Trophoblast cell (in vitro differentiated cells and primary cell): ENCODE results near the gene C3orf38.

Experiments used
- DNase-seq, 2 donors: peaks; one replicate each; pipeline ENCODE4 v3.0.0-alpha.2; 2016
- H2AFZ ChIP-seq: 2 replicates; pipeline ENCODE4 v1.6.1; 2013; ENCODE audit warnings: low read length, moderate library complexity, mild to moderate bottlenecking; ENCODE audit not compliant: insufficient read depth, poor library complexity
- H2AK5ac ChIP-seq: 2 replicates; pipeline ENCODE4 v1.6.1; 2013; ENCODE audit warnings: mild to moderate bottlenecking, low read length
- H2BK120ac ChIP-seq: 2 replicates; pipeline ENCODE4 v1.6.1; 2013; ENCODE audit warnings: low read length, mild to moderate bottlenecking, moderate library complexity; ENCODE audit not compliant: insufficient read depth, poor library complexity
- H2BK12ac ChIP-seq: 2 replicates; pipeline ENCODE4 v1.6.1; 2013; ENCODE audit warnings: mild to moderate bottlenecking, low read length, moderate library complexity
- H2BK5ac ChIP-seq: 2 replicates; pipeline ENCODE4 v1.6.1; 2013; ENCODE audit warnings: low read length, low read depth, moderate library complexity, mild to moderate bottlenecking; ENCODE audit not compliant: poor library complexity
- H3K14ac ChIP-seq: 2 replicates; pipeline ENCODE4 v1.6.1; 2013; ENCODE audit warnings: mild to moderate bottlenecking, low read length
- H3K18ac ChIP-seq: 2 replicates; pipeline ENCODE4 v1.6.1; 2013; ENCODE audit warnings: mild to moderate bottlenecking, low read length
- H3K23ac ChIP-seq: 2 replicates; pipeline ENCODE4 v1.6.1; 2013; ENCODE audit warnings: low read length
- H3K27ac ChIP-seq: 2 replicates; pipeline ENCODE4 v1.5.1; 2013; ENCODE audit warnings: low read depth, mild to moderate bottlenecking, inconsistent platforms, low read length, moderate library complexity
- H3K27me3 ChIP-seq: 2 replicates; pipeline ENCODE4 v1.6.1; 2013; ENCODE audit warnings: inconsistent platforms, mild to moderate bottlenecking, low read length, moderate library complexity; ENCODE audit not compliant: insufficient read depth
- H3K36me3 ChIP-seq, 2 experiments: 1 replicate in 1 of 2; 2 replicates in 1 of 2; pipeline ENCODE4 v1.6.1; 2013; ENCODE audit warnings: low read length in 2 of 2, mild to moderate bottlenecking in 2 of 2, moderate library complexity in 1 of 2; ENCODE audit not compliant: insufficient read depth in 2 of 2, control insufficient read depth in 1 of 2
- H3K4ac ChIP-seq: 2 replicates; pipeline ENCODE4 v1.6.1; 2013; ENCODE audit warnings: low read depth, mild to moderate bottlenecking, low read length, moderate library complexity
- H3K4me1 ChIP-seq, 2 experiments: 1 replicate in 1 of 2; 2 replicates in 1 of 2; pipeline ENCODE4 v1.6.1; 2013; ENCODE audit warnings: low read length in 2 of 2, mild to moderate bottlenecking in 2 of 2, moderate library complexity in 1 of 2; ENCODE audit not compliant: insufficient read depth in 2 of 2, control insufficient read depth in 1 of 2
- H3K4me2 ChIP-seq: 2 replicates; pipeline ENCODE4 v1.6.1; 2013; ENCODE audit warnings: inconsistent platforms, mild to moderate bottlenecking, low read length, moderate library complexity
- H3K4me3 ChIP-seq: 2 replicates; pipeline ENCODE4 v1.5.1; 2013; ENCODE audit warnings: mild to moderate bottlenecking, low read depth, low read length, inconsistent platforms
- H3K79me1 ChIP-seq: one replicate; pipeline ENCODE4 v1.6.1; 2013; ENCODE audit warnings: low read length
- H3K79me2 ChIP-seq: 2 replicates; pipeline ENCODE4 v1.6.1; 2013; ENCODE audit warnings: low read length, mild to moderate bottlenecking; ENCODE audit not compliant: control insufficient read depth, insufficient read depth, poor library complexity
- H3K9ac ChIP-seq: 2 replicates; pipeline ENCODE4 v1.6.1; 2013; ENCODE audit warnings: mild to moderate bottlenecking, low read length
- H3K9me3 ChIP-seq: 2 replicates; pipeline ENCODE4 v1.6.1; 2013; ENCODE audit warnings: low read depth, mild to moderate bottlenecking, control low read depth, inconsistent platforms, low read length; ENCODE audit not compliant: insufficient read depth
- H4K12ac ChIP-seq: 2 replicates; pipeline ENCODE4 v1.6.1; 2013; ENCODE audit warnings: low read depth, mild to moderate bottlenecking, low read length, moderate library complexity
- H4K8ac ChIP-seq: 2 replicates; pipeline ENCODE4 v1.6.1; 2013; ENCODE audit warnings: low read depth, mild to moderate bottlenecking, low read length, moderate library complexity
- H4K91ac ChIP-seq: one replicate; pipeline ENCODE4 v1.6.1; 2013; ENCODE audit warnings: low read depth, mild to moderate bottlenecking, low read length, moderate library complexity
- WGBS: extraction: QIAGEN DNeasy Blood & Tissue Kit; methylation state at CpG from one replicate; pipeline ENCODE4 v1.1.7; 2013; ENCODE audit warnings: missing lambda C conversion rate; ENCODE audit not compliant: insufficient read length, insufficient coverage; ENCODE audit errors: extremely low coverage; 5-methylcytosine and 5-hydroxymethylcytosine counted together

The C3orf38 gene

DNA sequence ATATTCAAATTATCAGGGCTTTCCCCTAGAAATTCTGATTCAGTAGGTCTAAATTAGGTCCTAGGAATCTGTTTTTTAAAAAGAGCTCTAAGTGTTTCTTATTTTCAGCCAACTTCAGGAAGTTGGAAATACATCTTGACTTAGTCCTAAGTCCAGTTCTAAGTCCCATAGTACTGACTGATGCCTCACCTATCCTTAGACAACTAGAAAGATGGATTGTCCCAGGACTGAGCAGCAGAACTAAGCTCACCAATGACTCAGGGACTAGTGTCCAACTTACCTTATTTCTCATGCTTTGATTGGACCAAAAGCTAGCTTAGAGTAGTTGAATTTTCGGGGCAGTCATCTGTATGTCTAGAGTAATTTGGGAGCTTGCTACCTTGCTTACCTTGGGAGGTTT, 26.2 kb upstream of the C3orf38 start:
- Histone ChIP-seq H2BK120ac (no peak overlapping the region), H3K23ac (no peak overlapping the region), H4K12ac (no peak overlapping the region), H3K27me3 (no peaks in the 10 kb centered on the region), H4K8ac (no peak overlapping the region), H2AK5ac (no peak overlapping the region), H2BK5ac (no peak overlapping the region), H3K4ac (no peak overlapping the region), H3K4me2 (no peak overlapping the region), H3K4me1 (peaks cover 0 to 2% of the 10 kb centered on the region in 2 experiments), H3K36me3 (no peaks in the 10 kb centered on the region), H3K79me2 (no peaks in the 10 kb centered on the region), H3K4me3 (no peak overlapping the region), H2AFZ (no peak overlapping the region), H3K79me1 (no peaks in the 10 kb centered on the region), H4K91ac (no peak overlapping the region), H3K9ac (no peak overlapping the region), H2BK12ac (no peak overlapping the region), H3K14ac (no peak overlapping the region), H3K27ac (no peak overlapping the region), H3K18ac (no peak overlapping the region), H3K9me3 (no peaks in the 10 kb centered on the region)
- no CpG with 5 or more reads among the region's 1 CpG for WGBS
- DNase-seq, result no peak

DNA sequence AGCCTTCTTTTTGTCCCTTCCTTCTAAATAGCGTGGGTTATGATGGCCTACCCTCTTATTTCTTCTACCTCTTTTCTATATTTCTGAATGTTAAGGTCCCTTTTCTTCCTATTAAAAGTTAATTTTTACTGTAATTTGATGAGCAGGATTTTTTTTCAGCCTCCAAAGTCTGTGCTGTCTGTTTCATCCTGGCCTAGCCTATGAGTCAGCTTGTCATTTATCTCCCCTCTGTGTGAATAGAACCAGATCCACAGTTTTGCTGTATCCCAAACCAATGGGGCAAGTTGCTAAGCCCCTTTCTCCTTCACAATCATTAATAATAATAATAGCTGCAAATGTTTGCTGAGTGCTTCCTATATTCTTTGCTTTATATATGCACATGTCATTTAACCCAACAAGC, 18.1 kb upstream of the C3orf38 start:
- H3K79me1 ChIP-seq, result no peaks in the 10 kb centered on the region
- no peaks in the 10 kb centered on the region for H3K36me3 ChIP-seq
- no peak for DNase-seq
- no peak overlapping the region for H3K23ac ChIP-seq
- no peak overlapping the region for H3K4ac ChIP-seq
- no peak overlapping the region for H3K4me3 ChIP-seq
- H2BK12ac ChIP-seq, result no peak overlapping the region
- H2BK120ac ChIP-seq, result no peak overlapping the region
- H2AK5ac ChIP-seq, result no peak overlapping the region
- no peak overlapping the region for H2BK5ac ChIP-seq
- H3K14ac ChIP-seq, result no peak overlapping the region
- H3K27ac ChIP-seq, result peak overlapping the region; percentile 11
- H3K4me2 ChIP-seq, result no peak overlapping the region
- no peak overlapping the region for H3K18ac ChIP-seq
- peaks cover 0 to 4% of the 10 kb centered on the region in 2 experiments for H3K4me1 ChIP-seq
- no peak overlapping the region for H2AFZ ChIP-seq
- WGBS, result no CpG with 5 or more reads among the region's 1 CpG
- H4K91ac ChIP-seq, result no peak overlapping the region
- H3K79me2 ChIP-seq, result no peaks in the 10 kb centered on the region
- H3K9ac ChIP-seq, result no peak overlapping the region
- no peak overlapping the region for H4K12ac ChIP-seq
- no peaks in the 10 kb centered on the region for H3K27me3 ChIP-seq
- no peak overlapping the region for H4K8ac ChIP-seq
- H3K9me3 ChIP-seq, result no peaks in the 10 kb centered on the region

DNA sequence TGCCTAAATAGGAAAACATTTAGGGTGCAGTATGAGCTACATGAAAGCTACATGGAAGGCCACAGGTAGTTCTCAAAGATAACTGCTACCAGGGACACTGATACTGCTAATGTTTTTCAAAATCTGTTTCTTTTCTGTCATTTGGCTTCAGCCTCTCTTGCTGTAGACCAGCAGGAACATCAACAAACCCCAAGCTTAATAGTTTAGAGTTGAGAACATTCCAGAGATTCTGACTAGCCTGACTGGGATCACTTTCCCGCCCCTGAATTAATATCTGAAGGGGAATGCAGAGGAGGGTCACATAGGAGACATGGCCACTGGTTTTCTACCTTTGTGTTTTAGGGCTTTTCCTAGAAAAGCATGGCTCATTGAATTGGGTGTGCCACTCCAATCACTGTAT, 16.9 kb upstream of the C3orf38 start:
- Histone ChIP-seq H3K9me3 (no peaks in the 10 kb centered on the region), H3K4ac (no peak overlapping the region), H4K8ac (no peak overlapping the region), H3K27me3 (no peaks in the 10 kb centered on the region), H2BK120ac (no peak overlapping the region), H3K9ac (no peak overlapping the region), H2AFZ (no peak overlapping the region), H3K23ac (no peak overlapping the region), H3K79me1 (no peaks in the 10 kb centered on the region), H3K14ac (no peak overlapping the region), H3K4me1 (peaks cover 0 to 2% of the 10 kb centered on the region in 2 experiments), H2BK5ac (peak overlapping the region; percentile 21), H3K27ac (no peak overlapping the region), H2BK12ac (no peak overlapping the region), H3K4me3 (no peak overlapping the region), H3K36me3 (no peaks in the 10 kb centered on the region), H3K4me2 (no peak overlapping the region), H4K91ac (no peak overlapping the region), H3K18ac (no peak overlapping the region), H4K12ac (no peak overlapping the region), H3K79me2 (no peaks in the 10 kb centered on the region), H2AK5ac (no peak overlapping the region)
- WGBS, result no CpG with 5 or more reads among the region's 1 CpG
- DNase-seq, result peak in 1 of 2 donors; percentile 13

DNA sequence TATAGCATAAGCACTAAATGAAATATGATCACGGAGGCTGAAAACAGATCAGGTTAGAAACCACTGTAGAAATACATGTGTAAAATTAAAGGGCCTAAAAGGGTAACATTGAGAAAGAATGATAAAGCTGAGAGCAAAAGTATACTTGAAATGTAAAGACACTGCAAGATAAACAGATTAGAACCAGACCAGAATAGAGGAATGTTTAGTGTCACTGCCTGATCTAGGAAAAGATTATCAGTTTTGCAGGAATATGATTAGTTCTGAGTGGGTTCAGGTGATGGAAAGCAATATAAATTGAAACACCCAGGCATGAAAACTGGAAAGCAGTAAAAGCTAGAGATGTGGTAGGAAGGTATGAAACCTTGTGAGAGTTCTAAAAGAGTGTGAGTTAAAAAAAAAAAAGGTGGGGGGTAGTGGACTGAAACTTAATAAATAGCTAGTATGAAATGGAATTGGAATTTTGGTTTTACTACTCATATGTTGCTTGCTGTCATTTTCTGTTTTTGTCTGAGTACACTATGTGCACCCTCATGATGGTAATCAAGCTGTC, 16.0 kb upstream of the C3orf38 start:
- no peaks in the 10 kb centered on the region for H3K9me3 ChIP-seq
- H3K4me2 ChIP-seq, result no peak overlapping the region
- H2BK120ac ChIP-seq, result no peak overlapping the region
- no peak overlapping the region for H3K4me3 ChIP-seq
- H3K18ac ChIP-seq, result no peak overlapping the region
- no peaks in the 10 kb centered on the region for H3K79me2 ChIP-seq
- H3K36me3 ChIP-seq, result no peaks in the 10 kb centered on the region
- no CpG with 5 or more reads among the region's 1 CpG for WGBS
- H3K27me3 ChIP-seq, result no peaks in the 10 kb centered on the region
- peaks cover 0 to 2% of the 10 kb centered on the region in 2 experiments for H3K4me1 ChIP-seq
- H2BK5ac ChIP-seq, result no peak overlapping the region
- H3K14ac ChIP-seq, result no peak overlapping the region
- no peak overlapping the region for H2BK12ac ChIP-seq
- H4K12ac ChIP-seq, result no peak overlapping the region
- peak in 1 of 2 donors; percentile 20 for DNase-seq
- H2AK5ac ChIP-seq, result no peak overlapping the region
- no peak overlapping the region for H4K8ac ChIP-seq
- H3K23ac ChIP-seq, result no peak overlapping the region
- no peak overlapping the region for H4K91ac ChIP-seq
- H3K4ac ChIP-seq, result no peak overlapping the region
- no peaks in the 10 kb centered on the region for H3K79me1 ChIP-seq
- no peak overlapping the region for H3K27ac ChIP-seq
- no peak overlapping the region for H2AFZ ChIP-seq
- no peak overlapping the region for H3K9ac ChIP-seq
